Brain microvascular endothelial cell (primary cell): ENCODE data around the gene HDGF.
A peak's percentile ranks its signal among the peaks of the same experiment; 100 is the strongest.

Experiments used
- DNase-seq: peaks from one replicate; pipeline ENCODE4 v3.0.0-alpha.2; 2020
- H3K27ac ChIP-seq: fragments of 250-450 bp; sonication (Bioruptor Pico); 2 replicates; pipeline ENCODE4 v1.5.1; 2020; ENCODE audit warnings: mild to moderate bottlenecking, moderate library complexity
- H3K27me3 ChIP-seq: fragments of 250-450 bp; sonication (Bioruptor Pico); replicated peaks from 2 replicates; pipeline ENCODE4 v1.5.1; 2020; ENCODE audit warnings: mild to moderate bottlenecking
- H3K36me3 ChIP-seq: fragments of 250-450 bp; sonication (Bioruptor Pico); replicated peaks from 2 replicates; pipeline ENCODE4 v1.5.1; 2020; ENCODE audit warnings: mild to moderate bottlenecking
- H3K4me3 ChIP-seq: 2 replicates; pipeline ENCODE4 v1.5.1; 2011; ENCODE audit warnings: low read depth, mild to moderate bottlenecking, control low read depth, low read length, moderate library complexity
- in situ Hi-C: cut with HindIII; loops from 2 replicates; pipeline ENCODE4 v1.10.0; 2017; ENCODE audit warnings: low sequenced_read_pairs, low pct_ligation_motif_present
- TF ChIP-seq, protein P1 (sequence below): IDR thresholded peaks from 2 replicates; pipeline ENCODE4 v1.5.1; 2011; ENCODE audit warnings: low read depth, mild to moderate bottlenecking, moderate library complexity, low read length, control low read depth, inconsistent platforms; ENCODE audit errors: missing control alignments

Gene HDGF

GRCh38 chr1:156742017-156742416, 9.5 kb downstream of the HDGF start:
- TF ChIP-seq, protein P1, sequence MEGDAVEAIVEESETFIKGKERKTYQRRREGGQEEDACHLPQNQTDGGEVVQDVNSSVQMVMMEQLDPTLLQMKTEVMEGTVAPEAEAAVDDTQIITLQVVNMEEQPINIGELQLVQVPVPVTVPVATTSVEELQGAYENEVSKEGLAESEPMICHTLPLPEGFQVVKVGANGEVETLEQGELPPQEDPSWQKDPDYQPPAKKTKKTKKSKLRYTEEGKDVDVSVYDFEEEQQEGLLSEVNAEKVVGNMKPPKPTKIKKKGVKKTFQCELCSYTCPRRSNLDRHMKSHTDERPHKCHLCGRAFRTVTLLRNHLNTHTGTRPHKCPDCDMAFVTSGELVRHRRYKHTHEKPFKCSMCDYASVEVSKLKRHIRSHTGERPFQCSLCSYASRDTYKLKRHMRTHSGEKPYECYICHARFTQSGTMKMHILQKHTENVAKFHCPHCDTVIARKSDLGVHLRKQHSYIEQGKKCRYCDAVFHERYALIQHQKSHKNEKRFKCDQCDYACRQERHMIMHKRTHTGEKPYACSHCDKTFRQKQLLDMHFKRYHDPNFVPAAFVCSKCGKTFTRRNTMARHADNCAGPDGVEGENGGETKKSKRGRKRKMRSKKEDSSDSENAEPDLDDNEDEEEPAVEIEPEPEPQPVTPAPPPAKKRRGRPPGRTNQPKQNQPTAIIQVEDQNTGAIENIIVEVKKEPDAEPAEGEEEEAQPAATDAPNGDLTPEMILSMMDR = no peak
- Histone ChIP-seq H3K4me3 (no peak overlapping the region), H3K27ac (no peak overlapping the region), H3K27me3 (no peaks in the 10 kb centered on the region), H3K36me3 (peaks cover 29% of the 10 kb centered on the region)
- DNase-seq = no peak
- in situ Hi-C loops = no loop called here

DNA sequence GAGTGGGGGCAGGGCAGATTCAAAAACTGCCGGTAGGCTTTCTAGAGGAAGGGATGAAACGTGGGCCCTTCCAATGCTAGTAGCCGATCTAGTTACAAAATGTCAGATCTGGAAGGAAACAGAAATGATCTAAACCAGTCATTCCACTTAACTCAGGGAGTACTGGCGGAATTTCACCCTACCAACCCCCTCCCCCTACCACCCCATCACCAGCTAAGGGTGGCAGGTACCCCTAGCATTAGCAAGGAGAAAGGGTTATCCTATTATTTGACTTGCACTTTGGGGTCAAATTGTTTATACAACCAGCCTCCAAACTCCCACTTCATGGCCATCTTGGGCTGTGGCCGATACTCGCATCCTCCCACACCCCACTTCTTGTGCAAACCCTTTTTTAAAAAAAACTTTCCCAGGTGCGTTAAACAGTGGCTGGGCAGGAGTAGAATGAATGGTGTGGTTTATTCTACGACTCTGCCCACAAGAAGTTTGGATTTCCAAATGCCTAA, 9.9 kb downstream of the HDGF start:
- Histone ChIP-seq H3K36me3 (peaks cover 34% of the 10 kb centered on the region), H3K27ac (peak overlapping the region; percentile 58), H3K27me3 (no peaks in the 10 kb centered on the region), H3K4me3 (peak overlapping the region; percentile 33)
- in situ Hi-C loops = no loop called here
- TF ChIP-seq, protein P1 = no peak
- DNase-seq = no peak

- TF ChIP-seq, protein P1 = no peak
- in situ Hi-C loops = no loop called here
- DNase-seq = peak; percentile 100
- peaks cover 37% of the 10 kb centered on the region for H3K36me3 ChIP-seq
- peak within 1 kb of the TSS; percentile 92 for H3K4me3 ChIP-seq
- peak within 1 kb of the TSS; percentile 58 for H3K27ac ChIP-seq
- no peaks in the 10 kb centered on the region for H3K27me3 ChIP-seq
These were observed 10.6 kb downstream of the HDGF start, which contains the start of gene MRPL24 for GRCh38 chr1:156740741-156741480. TSS of gene MRPL24 (minus strand) at chr1:156741088. CDS start at chr1:156738704, 2,384 bp downstream.

GRCh38 chr1:156740237-156740740, 11.2 kb downstream of the HDGF start:
- peak overlapping the region; percentile 14 for H3K27ac ChIP-seq
- TF ChIP-seq, protein P1 = no peak
- no peaks in the 10 kb centered on the region for H3K27me3 ChIP-seq
- DNase-seq = no peak
- in situ Hi-C loops = no loop called here
- H3K36me3 ChIP-seq = peaks cover 37% of the 10 kb centered on the region
- peak overlapping the region; percentile 92 for H3K4me3 ChIP-seq

DNA sequence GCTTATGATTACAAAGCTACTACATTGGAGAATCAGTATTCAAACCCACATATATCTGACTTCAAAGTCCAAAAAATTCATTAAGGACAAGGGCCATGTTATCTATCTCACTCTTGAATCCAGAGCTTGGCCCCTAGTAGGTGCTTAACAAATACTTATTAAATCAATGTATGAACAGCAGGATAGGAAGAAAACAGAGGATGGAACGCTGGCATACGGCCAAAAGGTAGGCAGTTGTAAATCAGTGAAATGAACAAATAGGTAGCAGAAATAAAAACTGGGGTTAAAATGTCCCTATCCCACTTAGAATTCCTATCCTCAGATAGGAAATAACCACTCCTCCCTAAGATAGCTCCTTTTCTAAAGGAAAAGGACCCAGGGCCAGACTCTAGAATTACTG, 12.6 kb downstream of the HDGF start:
- Histone ChIP-seq H3K27me3 (no peaks in the 10 kb centered on the region), H3K36me3 (peaks cover 37% of the 10 kb centered on the region), H3K4me3 (no peak overlapping the region), H3K27ac (no peak overlapping the region)
- in situ Hi-C loops = no loop called here
- TF ChIP-seq, protein P1 = no peak
- no peak for DNase-seq
